NCI-H524 (cell line): ENCODE results near the gene PLA2G4E.

Experiments
- DNase-seq, 2 experiments: peaks; one replicate each; lab custom pipeline; 2025; lab: John Stamatoyannopoulos, UW

Gene PLA2G4E

GRCh38 chr15:42053914-42054313 is 33.1 kb upstream of the PLA2G4E start:
- no peak for DNase-seq

DNA sequence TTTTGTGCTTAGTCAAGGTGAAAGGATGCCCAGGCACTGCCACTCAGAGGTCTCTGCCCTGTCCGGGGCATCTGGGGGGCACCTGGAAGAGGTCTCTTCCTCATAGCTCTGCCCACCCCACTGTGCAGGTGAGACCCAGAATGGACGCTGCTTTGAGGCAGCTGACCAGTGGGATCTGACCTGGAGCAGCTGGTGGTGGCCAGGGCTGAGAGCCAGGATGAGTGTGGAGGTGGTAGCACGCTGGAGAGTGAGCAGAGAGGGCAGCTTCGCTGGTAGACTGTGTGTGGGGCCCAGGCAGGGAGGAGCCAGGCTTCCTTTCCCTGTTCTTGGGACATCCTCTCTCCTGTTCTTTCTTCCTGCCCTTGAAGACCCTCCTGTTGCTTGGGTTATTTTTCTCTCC is 32.2 kb upstream of the PLA2G4E start:
- no peak for DNase-seq

DNA sequence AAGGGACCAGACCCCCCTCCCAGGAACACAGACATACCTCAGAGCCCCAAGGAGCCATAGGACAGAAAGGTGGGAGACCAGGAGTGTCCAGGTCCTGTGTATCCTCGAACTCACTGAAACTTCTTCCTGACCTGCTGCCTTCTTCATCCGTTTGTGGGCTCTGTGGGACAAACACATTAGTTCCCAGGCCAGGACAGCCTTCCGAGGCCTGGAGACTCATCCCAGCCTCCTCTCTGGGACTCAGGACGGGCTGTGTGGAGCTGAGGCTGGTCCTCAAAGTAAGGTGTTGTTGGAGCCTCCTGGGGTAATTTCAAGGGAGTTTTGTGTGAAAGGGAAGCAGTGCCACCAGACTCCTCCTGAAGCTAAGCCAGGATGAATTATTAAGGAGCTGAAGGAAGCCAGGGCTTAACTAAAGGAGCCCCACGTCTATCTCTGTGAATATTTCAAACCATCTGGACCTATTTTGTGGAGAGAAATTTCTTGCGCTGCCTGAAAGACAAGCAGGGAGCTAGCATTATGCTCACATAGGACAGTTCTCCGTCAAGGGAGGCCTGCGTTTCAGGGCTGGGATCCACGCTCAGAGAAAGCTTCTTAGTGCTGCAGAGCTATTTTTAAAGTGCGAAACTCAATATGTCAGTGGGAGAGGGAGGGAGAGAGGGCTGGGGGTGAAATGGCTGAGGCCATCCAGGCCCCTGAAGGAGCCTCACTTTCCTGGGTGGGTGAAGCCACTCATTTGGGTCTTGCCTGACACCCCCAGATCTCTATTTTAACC is 29.8 kb upstream of the PLA2G4E start:
- peak in 1 of 2 experiments; percentile 36 for DNase-seq

- no peak for DNase-seq
These were observed 28.0 kb upstream of the PLA2G4E start for GRCh38 chr15:42048821-42049200.

GRCh38 chr15:42048080-42048820 is 27.4 kb upstream of the PLA2G4E start:
- DNase-seq, result no peak

- DNase-seq, result no peak
These were observed 25.8 kb upstream of the PLA2G4E start for GRCh38 chr15:42046597-42046996.

GRCh38 chr15:42045211-42045615 is 24.4 kb upstream of the PLA2G4E start:
- no peak for DNase-seq

GRCh38 chr15:42042602-42043400 is 22.0 kb upstream of the PLA2G4E start:
- no peak for DNase-seq

DNA sequence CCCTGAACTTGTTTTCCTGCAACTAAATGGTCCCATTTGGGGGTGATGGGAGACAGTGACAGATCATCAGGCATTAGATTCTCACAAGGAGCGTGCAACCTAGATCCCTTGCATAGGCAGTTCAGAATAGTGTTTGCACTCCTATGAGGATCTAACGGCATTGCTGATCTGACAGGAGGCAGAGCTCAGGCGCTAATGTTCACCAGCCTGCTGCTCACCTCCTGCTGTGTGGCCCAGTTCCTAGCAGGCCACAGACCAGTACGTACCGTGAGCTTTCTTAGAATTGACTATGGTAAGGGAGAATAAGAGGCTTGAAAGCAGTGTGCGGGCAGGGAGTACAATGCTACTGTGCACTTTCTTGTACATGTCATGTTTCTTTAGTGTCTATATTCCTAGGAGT is 17.6 kb upstream of the PLA2G4E start:
- no peak for DNase-seq

DNA sequence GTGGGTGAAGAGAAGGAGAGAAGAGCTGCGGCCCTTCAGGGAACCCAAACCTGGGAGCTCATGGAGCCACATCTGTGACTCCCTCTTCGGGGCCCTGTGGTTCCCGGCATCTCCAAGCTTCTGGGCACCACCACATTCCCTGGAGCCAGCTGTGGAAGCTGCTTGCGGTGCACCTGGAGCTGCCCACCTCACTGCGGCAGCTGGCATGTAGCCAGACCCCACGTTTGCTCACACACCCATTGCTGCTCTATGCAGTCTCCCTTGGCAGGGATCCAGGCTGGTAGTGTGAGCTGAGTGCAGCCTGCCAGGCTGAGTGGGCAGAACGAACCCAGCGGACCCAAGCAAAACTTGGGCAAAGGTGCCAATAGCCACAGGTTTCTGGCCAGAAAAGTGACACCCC is 16.8 kb upstream of the PLA2G4E start:
- DNase-seq, result peak in 1 of 2 experiments; percentile 37

DNA sequence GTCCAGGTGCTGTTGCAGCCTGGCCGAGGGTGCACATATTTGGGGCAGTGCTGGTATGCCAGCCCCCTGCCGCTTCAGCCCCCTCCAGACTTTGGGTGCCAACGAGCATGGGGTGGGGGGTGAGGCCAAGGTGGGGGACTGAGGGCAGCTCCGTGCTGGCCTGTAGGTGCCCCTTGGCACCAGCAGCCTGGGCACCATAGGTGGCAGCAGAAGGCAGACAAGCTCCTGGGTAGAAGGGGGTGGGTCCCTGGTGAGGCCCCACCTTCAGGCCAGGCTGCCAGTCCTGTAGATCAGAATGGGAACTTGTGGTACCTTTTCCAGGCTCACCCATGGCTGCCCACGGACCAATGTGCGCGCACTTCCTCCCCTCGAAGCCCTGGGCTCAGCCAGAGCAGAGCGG is 16.1 kb upstream of the PLA2G4E start:
- DNase-seq, result no peak

DNA sequence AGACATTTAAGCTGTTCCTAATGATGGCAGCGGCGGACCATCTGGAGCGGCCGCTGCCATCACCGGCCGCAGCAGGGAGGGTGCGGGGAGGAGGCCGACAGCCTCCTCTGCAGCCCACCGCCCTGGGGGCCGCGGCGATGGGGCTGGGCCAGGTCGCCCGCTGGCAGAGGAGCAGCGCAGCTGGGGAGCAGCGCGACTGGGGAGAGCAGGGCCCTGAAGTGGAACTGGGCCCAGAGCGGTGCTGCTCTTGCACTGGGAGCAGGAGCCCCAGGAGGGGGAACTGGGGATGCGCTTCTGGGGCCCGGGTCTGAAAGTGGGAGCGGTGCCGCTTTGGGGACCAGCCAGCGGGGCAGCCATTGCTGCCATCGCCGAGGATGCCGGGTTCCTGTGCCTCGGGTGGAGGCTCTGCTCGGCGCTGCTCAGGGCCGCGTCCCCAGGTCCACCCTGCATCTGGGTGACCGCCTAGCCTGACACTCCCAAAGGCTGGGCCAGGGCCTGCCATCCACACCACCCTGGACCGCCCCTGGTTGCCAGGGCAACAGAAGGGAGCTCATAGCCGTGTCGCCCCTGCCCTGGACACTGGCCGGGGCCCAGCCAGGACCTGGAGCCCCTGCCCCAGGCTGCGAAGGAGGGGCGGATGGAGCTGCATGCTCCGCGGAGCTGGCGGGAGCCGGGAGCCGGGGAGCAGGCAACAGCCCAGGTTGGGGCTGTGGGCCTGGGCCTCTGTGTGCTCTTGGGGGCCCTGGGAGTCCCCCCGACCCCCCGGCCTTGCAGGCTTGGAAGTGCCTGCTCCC is 15.5 kb upstream of the PLA2G4E start:
- peak in 1 of 2 experiments; percentile 10 for DNase-seq

DNA sequence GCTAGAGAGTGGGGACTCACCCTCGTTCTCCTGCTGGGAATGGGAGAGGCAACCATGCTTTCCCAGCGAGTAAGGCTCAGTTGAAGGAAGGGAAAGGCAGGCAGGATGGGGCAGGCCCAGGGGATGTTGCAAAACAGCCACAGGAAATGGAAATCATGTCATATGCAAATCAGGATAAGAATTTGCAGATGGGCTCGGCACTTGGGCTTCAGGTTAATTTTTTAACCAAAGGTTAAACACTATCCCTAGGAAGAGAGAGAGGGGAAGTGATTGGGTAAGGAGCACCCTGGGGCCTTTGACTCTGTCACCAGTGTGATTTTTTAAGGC is 14.6 kb upstream of the PLA2G4E start:
- DNase-seq, result no peak

DNA sequence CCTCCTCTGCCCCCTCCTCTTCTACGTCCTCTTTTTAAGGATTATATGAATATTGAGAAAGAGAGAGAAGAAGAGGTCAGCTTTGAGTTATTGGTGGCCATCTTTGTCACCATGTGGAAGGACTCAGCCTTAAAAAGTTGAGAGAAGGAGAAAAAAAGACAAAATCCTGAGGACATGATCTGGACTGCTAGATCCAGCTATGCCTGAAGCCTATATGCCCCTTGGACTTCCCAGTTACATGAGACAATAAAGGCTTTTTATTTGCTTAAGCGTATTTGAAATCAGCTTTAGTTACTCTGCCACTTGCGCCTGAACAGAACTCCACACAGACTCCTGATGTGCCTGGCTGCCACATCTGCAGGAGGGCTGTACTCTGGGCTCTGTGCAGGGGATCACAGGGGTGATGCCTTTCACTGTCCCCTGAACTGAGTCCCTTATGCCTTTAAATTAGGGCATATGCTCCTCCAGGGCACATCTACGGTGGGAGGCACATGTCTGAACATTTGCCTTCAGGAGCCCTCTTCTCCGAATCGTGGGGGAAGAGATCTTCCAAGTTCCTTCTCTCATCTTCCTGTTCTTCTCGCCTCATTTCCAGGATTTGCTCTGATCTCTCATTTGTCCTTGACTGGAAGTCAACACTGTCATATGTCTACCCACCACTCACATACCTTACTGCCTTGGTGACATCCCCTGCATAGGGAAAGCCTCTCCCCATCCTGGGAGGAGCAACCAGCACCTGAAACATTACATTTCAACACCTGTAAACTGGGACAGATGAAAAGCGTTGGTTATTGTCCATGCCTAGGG is 14.0 kb upstream of the PLA2G4E start:
- DNase-seq, result no peak

- DNase-seq, result no peak
These were observed 12.5 kb upstream of the PLA2G4E start for GRCh38 chr15:42033214-42033873.

DNA sequence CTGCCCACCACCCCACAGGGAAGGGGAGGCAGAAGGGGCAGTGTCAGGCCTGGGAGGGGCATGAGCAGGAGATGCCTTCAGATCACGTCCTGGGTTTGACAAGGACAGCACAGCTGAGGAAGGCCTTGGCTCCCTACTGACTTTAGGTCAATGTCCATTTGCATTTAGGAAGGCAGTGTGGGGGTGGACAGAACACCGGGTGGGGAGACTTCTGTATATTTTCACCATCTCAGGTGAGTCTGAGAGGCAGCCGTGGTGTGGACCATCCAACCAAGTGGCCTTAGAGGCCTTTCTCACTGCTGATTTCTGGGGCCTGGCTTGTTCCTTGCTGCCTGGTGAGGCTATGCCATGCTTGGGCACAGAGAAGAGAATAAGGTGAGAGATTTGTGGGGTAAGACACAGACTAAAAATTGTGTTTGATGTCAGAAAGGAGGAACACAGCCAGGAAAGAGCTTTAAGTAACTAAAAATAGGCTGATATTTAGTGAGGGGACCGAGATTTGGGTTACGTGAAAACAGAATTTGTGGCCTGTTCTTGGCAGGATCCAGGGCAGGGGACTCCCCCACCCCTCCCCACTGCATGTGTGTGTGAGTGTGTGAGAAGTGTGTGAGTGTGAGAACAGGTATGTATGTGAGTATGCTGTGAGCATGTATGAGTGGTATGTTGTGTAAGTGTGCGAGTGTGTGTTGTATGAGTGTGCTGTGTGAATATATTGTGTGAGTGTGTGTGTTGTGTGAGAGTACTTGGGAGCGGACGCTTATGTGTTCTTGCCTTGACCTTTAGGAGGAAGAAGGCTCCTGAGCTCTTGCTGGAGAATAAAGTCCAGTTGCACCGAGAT is 11.8 kb upstream of the PLA2G4E start:
- no peak for DNase-seq

- no peak for DNase-seq
These were observed 10.5 kb upstream of the PLA2G4E start for GRCh38 chr15:42031198-42031915.

GRCh38 chr15:42027521-42027920 is 6.7 kb upstream of the PLA2G4E start:
- no peak for DNase-seq

DNA sequence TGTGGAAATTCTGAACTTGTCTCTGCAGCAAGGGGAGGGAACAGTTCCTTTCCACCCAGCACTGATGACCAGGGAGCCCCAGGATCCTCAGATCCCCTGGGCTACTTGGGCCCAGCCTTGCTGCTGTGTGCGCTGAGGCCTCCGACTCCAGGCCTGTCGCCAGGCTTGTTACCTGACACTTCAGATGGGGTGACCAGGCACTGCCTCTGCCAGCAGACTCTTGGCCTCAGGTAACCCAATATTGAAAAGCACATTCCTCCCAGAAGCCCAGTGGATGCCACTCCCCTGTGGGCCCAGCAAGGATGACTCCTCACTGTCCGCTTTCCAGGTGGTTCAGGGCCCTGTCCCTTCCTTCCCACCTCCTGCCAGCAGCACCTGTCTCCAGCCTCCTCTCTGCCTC is 3.5 kb upstream of the PLA2G4E start:
- DNase-seq, result no peak
